Right kidney (tissue), 1 donor: ENCODE measurements around the gene ORAI3.
A peak's percentile ranks its signal among the peaks of the same experiment; 100 is the strongest.

Source experiments
- DNase-seq: peaks from one replicate; pipeline ENCODE4 v3.0.0-alpha.2; 2016

ORAI3 gene

DNA sequence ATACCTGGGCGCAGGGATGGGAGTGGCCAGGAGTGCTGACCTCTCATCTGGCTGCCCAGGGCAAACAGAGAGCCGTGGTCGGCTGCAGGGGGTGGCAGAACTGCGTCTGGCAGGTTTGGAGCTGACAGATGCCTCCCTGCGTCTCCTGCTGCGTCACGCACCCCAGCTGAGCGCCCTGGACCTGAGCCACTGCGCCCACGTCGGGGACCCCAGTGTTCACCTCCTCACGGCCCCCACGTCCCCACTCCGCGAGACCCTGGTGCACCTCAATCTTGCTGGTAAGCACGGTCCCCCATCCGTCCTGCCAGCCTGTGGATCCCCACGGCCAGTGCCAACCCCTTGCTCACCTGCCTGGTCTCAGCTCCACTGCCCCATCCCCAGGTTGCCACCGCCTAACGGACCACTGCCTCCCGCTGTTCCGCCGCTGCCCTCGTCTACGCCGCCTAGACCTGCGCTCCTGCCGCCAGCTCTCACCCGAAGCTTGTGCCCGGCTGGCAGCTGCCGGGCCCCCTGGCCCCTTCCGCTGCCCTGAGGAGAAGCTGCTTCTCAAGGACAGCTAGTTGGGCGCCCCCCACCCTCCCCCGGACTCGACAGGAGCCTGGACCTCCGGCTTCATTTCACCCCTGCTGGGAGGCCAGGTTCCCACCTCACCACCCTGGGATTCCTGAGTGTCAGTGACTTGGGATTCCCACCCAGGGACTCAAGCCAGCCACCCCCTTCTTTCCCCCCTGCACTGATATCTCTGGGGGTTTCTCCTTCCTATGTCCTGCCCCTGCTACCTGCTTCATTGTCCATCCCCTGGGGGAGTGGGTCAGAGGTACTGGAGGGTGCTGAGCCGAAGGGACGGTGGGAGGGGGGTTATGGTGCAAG is 2.0 kb upstream of the ORAI3 start:
- DNase-seq: no peak

DNA sequence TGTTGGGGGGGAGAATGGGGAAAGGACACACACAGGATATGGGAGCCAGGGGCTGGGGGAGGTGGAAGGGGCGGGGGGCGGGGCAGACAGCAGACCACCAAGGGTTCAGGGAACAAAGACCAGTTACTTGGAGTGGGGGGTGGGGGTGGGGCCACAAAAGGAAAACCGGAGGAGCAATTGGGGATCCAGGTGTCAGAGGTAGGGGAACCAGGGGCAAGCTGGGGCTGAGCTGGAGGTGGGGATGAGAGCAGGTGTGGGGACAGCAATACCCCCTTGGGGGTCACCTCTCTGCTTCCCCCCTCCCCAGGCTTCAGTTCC is 1.4 kb upstream of the ORAI3 start:
- no peak for DNase-seq

- peak; percentile 90 for DNase-seq
Observed at GRCh38 chr16:30947859-30948666, 805 bp upstream of the ORAI3 start.

- no peak for DNase-seq
Observed at GRCh38 chr16:30949650-30950515, 1.0 kb downstream of the ORAI3 start.

GRCh38 chr16:30950516-30951065 is 1.7 kb downstream of the ORAI3 start:
- no peak for DNase-seq

DNA sequence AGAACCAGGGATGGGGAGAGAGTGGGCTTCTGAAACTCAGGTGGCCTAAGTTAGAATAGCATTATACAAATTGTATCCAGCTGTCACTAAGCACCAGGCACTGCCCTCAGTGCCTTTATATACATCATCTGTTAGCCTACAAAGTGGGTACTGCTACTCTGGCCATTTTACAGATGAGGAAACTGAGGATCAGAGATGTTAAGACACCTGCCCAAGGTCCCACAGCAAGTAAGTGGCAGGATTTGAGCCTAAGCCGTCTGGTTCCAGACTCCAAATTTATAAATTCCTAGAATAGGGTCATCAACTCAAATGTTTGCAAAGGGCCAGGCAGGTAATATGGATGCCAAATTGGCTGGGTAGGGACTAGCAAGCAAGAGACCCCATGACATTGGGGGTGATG is 2.3 kb downstream of the ORAI3 start:
- DNase-seq: no peak

GRCh38 chr16:30951750-30952149 is 2.9 kb downstream of the ORAI3 start:
- DNase-seq: no peak

- no peak for DNase-seq
Observed at GRCh38 chr16:30953111-30953510, 4.2 kb downstream of the ORAI3 start.

GRCh38 chr16:30953511-30954124 is 4.8 kb downstream of the ORAI3 start:
- peak; percentile 66 for DNase-seq

DNA sequence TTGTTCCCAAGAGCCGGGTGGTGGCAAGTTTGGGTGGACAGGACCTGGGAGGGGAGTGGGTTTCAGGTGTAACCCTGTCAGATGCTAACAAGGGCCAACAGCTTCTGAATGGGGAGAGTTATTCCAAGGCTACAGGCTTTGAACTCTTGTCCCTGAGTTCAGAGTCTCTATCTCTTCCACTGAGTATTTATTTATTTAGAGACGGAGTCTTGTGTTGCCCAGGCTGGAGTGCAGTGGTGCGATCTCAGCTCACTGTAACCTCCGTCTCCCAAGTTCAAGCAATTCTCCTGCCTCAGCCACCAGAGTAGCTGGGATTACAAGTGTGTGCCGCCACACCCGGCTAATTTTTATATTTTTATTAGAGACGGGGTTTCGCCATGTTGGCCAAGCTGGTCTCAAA is 6.1 kb downstream of the ORAI3 start:
- no peak for DNase-seq

DNA sequence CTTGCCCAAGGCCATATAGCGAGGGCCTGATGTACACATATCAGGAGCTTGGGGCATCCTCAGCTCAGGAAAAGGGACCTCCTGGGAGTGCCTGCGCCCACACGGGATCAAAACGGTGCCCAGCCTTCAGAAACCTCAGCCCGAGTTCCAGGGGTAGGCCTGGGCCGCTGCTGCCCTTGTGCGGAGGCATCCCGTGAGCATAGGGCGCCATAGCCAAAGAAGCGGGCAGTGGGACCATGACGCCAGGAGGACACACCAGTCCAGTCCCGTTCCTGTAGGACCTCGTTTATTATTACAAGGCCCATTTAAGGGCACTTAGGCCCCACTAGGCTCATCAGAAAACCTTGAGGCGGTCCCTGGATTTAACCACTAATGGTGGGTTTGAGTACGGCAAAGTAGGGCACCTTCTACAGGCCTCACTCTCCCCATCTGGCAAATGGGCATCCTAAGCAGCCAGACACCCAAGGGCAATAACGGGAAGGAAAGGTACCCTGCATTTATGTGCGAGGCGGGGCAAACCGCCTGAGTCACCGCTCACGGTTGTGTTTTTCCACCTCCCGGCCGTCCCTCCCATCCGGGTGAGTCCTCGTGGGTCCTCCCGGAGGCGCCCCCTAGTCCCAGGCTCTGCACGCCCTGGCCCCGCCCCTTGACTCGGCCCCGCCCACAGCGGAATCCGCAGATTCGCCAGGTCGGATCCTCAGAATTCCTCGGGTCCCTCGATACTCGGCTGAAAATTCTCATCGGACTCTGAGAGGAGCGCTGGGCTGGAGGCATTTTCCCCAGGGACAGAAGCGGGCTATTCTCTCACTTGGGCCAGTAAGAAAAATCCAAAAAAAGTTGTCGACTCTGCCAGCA is 8.0 kb downstream of the ORAI3 start:
- DNase-seq: no peak

GRCh38 chr16:30957456-30958174 is 8.7 kb downstream of the ORAI3 start, which contains the start of gene SETD1A:
Gene SETD1A (plus strand): TSS chr16:30957754. CDS start chr16:30958732, 978 bp downstream.
- DNase-seq: peak; percentile 100

DNA sequence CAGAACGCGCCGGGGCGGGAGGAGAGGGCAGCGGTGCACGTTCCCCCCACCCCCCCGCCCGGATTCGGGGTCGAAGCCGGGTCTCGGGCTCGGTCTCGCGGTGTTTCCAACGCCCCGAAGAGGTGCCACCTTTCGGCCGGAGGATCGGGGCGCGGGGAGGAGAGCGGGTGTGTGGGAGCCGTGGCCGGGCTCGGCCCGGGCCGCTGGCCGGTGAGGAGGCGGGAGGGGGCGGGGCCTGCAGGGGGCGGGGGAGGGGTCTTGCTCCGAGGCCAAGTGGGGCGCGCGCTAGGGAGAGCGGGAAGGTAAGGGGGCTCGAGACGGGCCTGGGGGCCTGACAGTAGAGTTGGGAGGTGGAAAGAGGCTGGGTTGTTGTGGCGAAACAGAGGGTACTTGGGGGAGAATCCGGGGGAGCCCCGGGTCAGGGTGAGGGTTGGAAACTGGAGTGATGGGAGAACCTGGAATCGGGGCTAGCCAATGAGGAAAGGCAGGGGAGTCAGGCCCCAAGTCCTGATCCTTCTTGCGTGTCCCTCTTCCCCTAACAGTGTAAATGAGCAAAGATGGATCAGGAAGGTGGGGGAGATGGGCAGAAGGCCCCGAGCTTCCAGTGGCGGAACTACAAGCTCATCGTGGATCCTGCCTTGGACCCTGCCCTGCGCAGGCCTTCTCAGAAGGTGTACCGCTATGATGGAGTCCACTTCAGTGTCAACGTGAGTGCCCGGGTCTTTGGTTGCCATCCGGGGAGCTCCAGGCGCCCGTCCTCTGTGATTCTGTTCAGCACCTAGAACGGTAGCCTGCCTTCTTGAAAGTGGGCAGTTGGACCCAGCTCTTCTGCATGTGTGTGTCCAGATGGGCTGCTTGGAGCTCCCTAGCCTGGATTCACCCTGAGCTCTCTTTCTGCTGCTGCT is 9.6 kb downstream of the ORAI3 start:
- DNase-seq: no peak

- DNase-seq: no peak
Observed at GRCh38 chr16:30961384-30961783, 12.5 kb downstream of the ORAI3 start.

GRCh38 chr16:30963925-30964511 is 15.2 kb downstream of the ORAI3 start:
- no peak for DNase-seq

DNA sequence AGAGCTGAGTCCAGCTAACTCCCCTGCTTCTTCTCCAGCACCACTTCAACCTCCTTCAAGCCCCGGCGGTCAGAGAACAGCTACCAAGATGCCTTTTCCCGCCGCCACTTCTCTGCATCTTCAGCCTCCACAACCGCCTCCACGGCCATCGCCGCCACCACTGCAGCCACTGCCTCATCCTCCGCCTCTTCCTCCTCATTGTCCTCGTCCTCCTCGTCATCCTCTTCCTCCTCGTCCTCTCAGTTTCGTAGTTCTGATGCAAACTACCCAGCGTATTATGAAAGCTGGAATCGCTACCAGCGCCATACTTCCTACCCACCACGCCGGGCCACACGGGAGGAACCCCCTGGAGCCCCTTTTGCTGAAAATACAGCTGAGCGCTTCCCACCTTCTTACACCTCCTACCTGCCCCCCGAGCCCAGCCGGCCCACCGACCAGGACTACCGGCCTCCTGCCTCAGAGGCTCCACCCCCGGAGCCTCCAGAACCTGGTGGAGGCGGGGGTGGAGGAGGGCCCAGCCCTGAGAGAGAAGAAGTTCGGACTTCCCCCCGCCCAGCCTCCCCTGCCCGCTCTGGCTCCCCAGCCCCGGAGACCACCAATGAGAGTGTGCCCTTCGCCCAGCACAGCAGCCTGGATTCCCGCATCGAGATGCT is 15.8 kb downstream of the ORAI3 start:
- no peak for DNase-seq

DNA sequence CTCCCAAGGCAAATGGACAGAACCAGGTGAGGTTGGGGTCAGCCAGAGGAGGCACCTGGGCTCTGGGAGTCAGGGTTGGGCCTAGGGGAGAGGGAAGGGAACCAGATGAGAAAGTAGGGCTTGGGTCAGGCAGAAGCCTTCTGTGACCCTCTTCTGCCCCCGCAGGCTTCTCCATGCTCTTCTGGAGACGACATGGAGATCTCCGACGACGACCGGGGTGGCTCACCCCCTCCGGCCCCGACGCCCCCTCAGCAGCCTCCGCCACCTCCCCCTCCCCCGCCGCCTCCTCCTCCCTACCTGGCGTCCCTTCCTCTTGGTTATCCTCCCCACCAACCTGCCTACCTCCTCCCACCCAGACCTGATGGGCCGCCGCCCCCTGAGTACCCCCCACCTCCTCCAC is 16.6 kb downstream of the ORAI3 start:
- DNase-seq: no peak

DNA sequence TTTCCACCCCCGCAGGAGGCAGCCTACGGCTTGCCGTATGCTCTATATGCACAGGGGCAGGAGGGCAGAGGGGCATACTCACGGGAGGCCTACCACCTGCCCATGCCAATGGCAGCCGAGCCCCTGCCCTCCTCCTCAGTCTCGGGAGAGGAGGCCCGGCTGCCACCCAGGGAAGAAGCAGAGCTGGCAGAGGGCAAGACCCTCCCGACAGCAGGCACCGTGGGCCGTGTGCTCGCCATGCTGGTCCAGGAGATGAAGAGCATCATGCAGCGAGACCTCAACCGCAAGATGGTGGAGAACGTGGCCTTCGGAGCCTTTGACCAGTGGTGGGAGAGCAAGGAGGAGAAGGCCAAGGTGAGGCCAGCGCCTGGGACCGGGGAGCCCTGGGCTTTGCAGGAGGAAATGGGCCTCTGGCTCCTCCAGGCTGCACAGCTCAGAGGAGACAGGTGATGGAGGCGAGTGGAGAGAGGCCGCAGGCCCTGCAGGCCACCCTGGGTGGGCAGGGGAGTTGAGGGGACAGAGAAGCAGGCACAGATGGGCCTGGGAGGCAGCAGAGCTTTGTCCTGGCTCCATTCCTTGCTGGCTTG is 17.3 kb downstream of the ORAI3 start:
- no peak for DNase-seq
